Measurements from ENCODE around the gene NECTIN4.
"Not testable (repeated sequence)": the region's sequence is repeated elsewhere in the genome, so short reads cannot be mapped to it uniquely, and the experiment has no call there.

NECTIN4 gene

DNA sequence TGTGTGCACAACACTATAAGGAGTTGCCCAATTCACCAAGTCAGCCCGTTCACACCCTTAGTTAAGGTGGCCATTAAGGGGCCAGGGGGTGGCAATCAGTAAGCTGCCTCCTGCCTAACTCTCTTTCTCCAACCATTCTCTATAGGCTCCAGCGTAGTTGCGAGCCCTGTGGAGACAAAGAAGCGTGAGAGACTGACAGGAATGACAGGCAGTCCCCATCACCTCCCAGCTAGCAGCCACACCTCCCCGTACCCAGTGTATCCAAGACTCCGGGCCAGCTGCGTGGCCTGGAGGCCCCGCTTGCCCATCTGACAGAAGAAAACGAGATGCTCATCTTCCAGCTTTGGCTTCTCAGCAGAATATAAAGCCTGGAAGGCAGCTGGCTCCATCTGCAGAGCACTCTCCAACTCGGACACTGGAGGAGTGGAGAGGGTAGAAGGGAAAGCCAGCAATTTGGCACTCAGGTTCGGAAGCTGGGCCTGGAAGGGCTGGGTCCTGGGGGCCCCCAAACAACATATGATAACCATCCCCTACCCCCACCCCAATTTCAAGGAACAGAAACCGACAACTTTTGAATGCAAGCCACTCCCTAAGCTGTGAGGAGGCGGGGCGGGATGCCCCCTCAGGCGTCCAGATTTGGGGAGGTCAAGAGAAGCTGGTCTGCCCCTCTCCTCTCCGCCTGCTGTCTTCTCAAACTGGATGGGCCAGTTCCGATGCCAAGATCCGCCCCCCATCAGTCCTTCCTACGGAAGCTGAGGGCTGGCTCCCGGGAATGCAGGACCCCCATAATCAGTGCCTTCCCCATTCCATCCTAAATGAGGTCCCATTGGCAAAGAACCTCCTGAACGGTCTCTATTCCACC is 51.5 kb downstream of the NECTIN4 start:
- H3K4me3 ChIP-seq (ENCODE audit: low read depth, low read length), result no peak overlapping the region
- TF ChIP-seq CTCF (IDR thresholded peaks at IDR 0.05; ENCODE audit: low read depth, low read length), result no peak

GRCh38 chr1:161033751-161034150 is 55.6 kb downstream of the NECTIN4 start:
- no peak for TF ChIP-seq CTCF (IDR thresholded peaks at IDR 0.05; ENCODE audit: low read depth, low read length)
- H3K4me3 ChIP-seq (ENCODE audit: low read depth, low read length), result no peak overlapping the region

DNA sequence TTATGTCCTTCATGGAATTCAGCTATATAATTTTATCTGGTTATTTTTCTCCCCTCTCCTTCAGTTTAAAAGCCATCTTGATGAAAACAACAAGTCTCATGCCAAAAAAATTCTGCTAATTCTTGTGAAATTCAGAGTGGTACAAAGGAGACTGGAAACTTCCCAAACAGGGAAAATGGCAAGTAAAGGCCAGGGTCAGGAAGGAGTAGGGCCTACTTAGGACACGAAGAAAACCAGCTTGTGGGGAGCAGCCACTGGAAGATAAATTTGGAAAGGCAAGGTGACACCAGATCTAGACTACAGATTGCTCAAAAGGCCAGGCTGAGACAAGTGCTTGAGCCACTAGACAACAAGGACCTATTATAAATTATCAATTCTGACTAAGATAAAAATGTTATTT is 56.9 kb downstream of the NECTIN4 start:
- H3K4me3 ChIP-seq (ENCODE audit: low read depth, low read length), result no peak overlapping the region
- TF ChIP-seq CTCF (IDR thresholded peaks at IDR 0.05; ENCODE audit: low read depth, low read length), result no peak

DNA sequence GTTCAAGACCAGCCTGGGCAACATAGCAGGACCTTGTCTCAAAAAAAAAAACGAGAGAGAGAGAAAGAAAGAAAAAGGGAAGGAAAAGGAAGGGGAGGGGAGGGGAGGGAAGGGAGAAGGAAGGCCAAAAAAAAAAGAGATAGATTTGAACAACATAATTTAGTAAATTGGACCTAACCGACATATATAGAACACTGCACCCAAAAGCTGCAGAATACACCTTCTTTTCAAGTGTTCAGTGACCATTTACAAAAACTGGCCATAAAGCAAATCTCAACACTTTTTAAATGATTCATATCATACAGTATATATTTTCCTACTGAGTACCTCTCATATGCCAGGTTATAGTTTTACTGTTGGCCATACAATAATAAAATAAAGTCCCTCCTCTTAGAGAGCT is 57.5 kb downstream of the NECTIN4 start:
- TF ChIP-seq CTCF (IDR thresholded peaks at IDR 0.05; ENCODE audit: low read depth, low read length), result no peak
- H3K4me3 ChIP-seq (ENCODE audit: low read depth, low read length), result no peak overlapping the region

GRCh38 chr1:161029466-161029865 is 59.9 kb downstream of the NECTIN4 start:
- not testable (repeated sequence) for H3K4me3 ChIP-seq (ENCODE audit: low read depth, low read length)

DNA sequence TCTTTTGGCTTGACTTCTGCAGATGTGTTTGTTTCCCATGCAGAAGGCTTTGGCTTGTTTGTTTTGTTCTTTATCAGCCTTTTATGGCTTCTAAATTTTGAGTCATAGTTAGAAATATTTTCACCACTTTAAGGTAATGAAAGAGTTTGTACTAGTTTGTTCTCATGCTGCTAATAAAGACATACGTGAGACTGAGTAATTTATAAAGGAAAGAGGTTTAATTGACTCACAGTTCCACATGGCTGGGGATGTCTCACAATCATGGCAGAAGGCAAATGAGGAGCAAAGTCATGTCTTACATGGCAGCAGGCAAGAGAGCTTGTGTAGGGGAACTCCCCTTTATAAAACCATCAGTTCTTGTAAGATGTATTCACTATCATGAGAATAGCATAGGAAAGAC is 62.4 kb downstream of the NECTIN4 start:
- H3K4me3 ChIP-seq (ENCODE audit: low read depth, low read length), result not testable (repeated sequence)

- H3K4me3 ChIP-seq (ENCODE audit: low read depth, low read length), result not testable (repeated sequence)
Measured at GRCh38 chr1:161022432-161022831, 66.9 kb downstream of the NECTIN4 start.

DNA sequence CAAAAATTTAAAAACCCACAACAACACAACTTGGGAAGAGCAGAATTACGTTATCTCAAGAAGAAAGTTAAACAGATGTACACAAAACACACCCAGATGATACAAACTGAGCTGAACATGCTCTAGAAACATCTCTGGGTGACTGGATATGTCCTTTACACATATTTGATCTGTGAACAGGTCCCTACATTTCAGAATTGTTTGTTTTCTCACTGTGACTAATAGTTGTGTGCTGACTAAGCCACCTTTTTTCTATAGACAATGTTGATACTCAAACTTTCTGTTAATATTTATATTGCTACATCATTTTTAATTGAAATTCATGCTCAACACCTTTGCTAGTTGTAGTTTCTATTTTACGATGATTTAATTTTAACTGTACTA is 67.4 kb downstream of the NECTIN4 start:
- H3K4me3 ChIP-seq (ENCODE audit: low read depth, low read length), result no peak overlapping the region
- TF ChIP-seq CTCF (IDR thresholded peaks at IDR 0.05; ENCODE audit: low read depth, low read length), result no peak

Measured in WI38 (cell line).